ENCODE measurements around the gene RABL2B. TPM values are rescaled to one million over a fixed set of nuclear protein-coding genes. Genes with fewer than 3 reads are reported as not detected.
"Not testable (repeated sequence)": the region's sequence is repeated elsewhere in the genome, so short reads cannot be mapped to it uniquely, and the experiment has no call there.

Gene RABL2B
- polyA plus RNA-seq (2013, experiment 1 of 2): 26.7 TPM
- polyA plus RNA-seq (2013, experiment 2 of 2): 27.6 TPM

- H3K14ac ChIP-seq (ENCODE audit: low read length); H2BK120ac ChIP-seq (ENCODE audit: low read depth, low read length); H3K79me1 ChIP-seq (ENCODE audit: low read depth, low read length); H2AK5ac ChIP-seq (ENCODE audit: low read depth, low read length); H3K18ac ChIP-seq (ENCODE audit: low read length); H3K27ac ChIP-seq (replicated peaks; ENCODE audit: low read length); H3K27me3 ChIP-seq (ENCODE audit: control insufficient read depth in 3 of 3, insufficient read depth in 3 of 3, low read depth in 1 of 3, low read length in 3 of 3); H3K4me1 ChIP-seq (ENCODE audit: control insufficient read depth in 2 of 2, insufficient read depth in 1 of 2, low read depth in 1 of 2, low read length in 2 of 2); H2BK5ac ChIP-seq (ENCODE audit: low read length); H3K36me3 ChIP-seq (replicated peaks in 1 of 2; ENCODE audit: control insufficient read depth in 2 of 2, insufficient read depth in 2 of 2, low read length in 2 of 2); H2BK15ac ChIP-seq (ENCODE audit: low read length); H4K8ac ChIP-seq (ENCODE audit: low read depth, low read length); H4K91ac ChIP-seq (ENCODE audit: low read depth, low read length, poor library complexity); H3K4ac ChIP-seq (ENCODE audit: low read length); H3K9me3 ChIP-seq (replicated peaks in 1 of 2; ENCODE audit: control insufficient read depth in 2 of 2, insufficient read depth in 1 of 2, low read depth in 1 of 2, low read length in 2 of 2); H2BK12ac ChIP-seq (ENCODE audit: low read length): not testable (repeated sequence)
- peak within 1 kb of the TSS; percentile 40 for H3K4me2 ChIP-seq (ENCODE audit: insufficient read depth, low read length, poor library complexity, severe bottlenecking)
- WGBS, 2 donors (ENCODE audit: extremely low coverage in 2 of 2, insufficient read length in 2 of 2, insufficient replicate concordance in 1 of 2): no CpG with 5 or more reads among the region's 77 CpGs
- peak within 1 kb of the TSS; percentile 73 for H3K23ac ChIP-seq (ENCODE audit: low read depth, low read length, poor library complexity)
- peak; percentile 87 for DNase-seq (ENCODE audit: low spot score)
- H2AFZ ChIP-seq (ENCODE audit: low read length): peak within 1 kb of the TSS; percentile 45
- peak within 1 kb of the TSS; percentile 60 for H3K9ac ChIP-seq (ENCODE audit: low read depth, low read length, poor library complexity)
- H3K4me3 ChIP-seq (ENCODE audit: low read length in 2 of 2): peak within 1 kb of the TSS; percentile 59 to 80
Measured at GRCh38 chr22:50783033-50783879, at the start of gene RABL2B. Gene RABL2B, minus strand, starts transcription at chr22:50783636. Its CDS starts 1,342 bp downstream, at chr22:50782294.

- H3K27me3 ChIP-seq (ENCODE audit: control insufficient read depth in 3 of 3, insufficient read depth in 3 of 3, low read depth in 1 of 3, low read length in 3 of 3); H2AK5ac ChIP-seq (ENCODE audit: low read depth, low read length); H3K4me2 ChIP-seq (ENCODE audit: insufficient read depth, low read length, poor library complexity, severe bottlenecking); H2BK15ac ChIP-seq (ENCODE audit: low read length); H3K4me3 ChIP-seq (ENCODE audit: low read length in 2 of 2); H4K8ac ChIP-seq (ENCODE audit: low read depth, low read length); H3K4ac ChIP-seq (ENCODE audit: low read length); H2AFZ ChIP-seq (ENCODE audit: low read length); H2BK5ac ChIP-seq (ENCODE audit: low read length); H3K4me1 ChIP-seq (ENCODE audit: control insufficient read depth in 2 of 2, insufficient read depth in 1 of 2, low read depth in 1 of 2, low read length in 2 of 2); H3K9ac ChIP-seq (ENCODE audit: low read depth, low read length, poor library complexity); H2BK120ac ChIP-seq (ENCODE audit: low read depth, low read length); DNase-seq (ENCODE audit: low spot score); H3K27ac ChIP-seq (replicated peaks; ENCODE audit: low read length); H3K79me1 ChIP-seq (ENCODE audit: low read depth, low read length); H3K23ac ChIP-seq (ENCODE audit: low read depth, low read length, poor library complexity); H3K18ac ChIP-seq (ENCODE audit: low read length); H3K9me3 ChIP-seq (replicated peaks in 1 of 2; ENCODE audit: control insufficient read depth in 2 of 2, insufficient read depth in 1 of 2, low read depth in 1 of 2, low read length in 2 of 2); H4K91ac ChIP-seq (ENCODE audit: low read depth, low read length, poor library complexity); H2BK12ac ChIP-seq (ENCODE audit: low read length); H3K14ac ChIP-seq (ENCODE audit: low read length); H3K36me3 ChIP-seq (replicated peaks in 1 of 2; ENCODE audit: control insufficient read depth in 2 of 2, insufficient read depth in 2 of 2, low read length in 2 of 2): not testable (repeated sequence)
- no CpG with 5 or more reads among the region's 5 CpGs for WGBS, 2 donors (ENCODE audit: extremely low coverage in 2 of 2, insufficient read length in 2 of 2, insufficient replicate concordance in 1 of 2)
Measured at GRCh38 chr22:50786936-50787335, 3.5 kb upstream of the RABL2B start.

GRCh38 chr22:50785289-50785688 is 1.9 kb upstream of the RABL2B start:
- WGBS, 2 donors (ENCODE audit: extremely low coverage in 2 of 2, insufficient read length in 2 of 2, insufficient replicate concordance in 1 of 2): no CpG with 5 or more reads among the region's 5 CpGs
- not testable (repeated sequence) for H4K8ac ChIP-seq (ENCODE audit: low read depth, low read length); H2AK5ac ChIP-seq (ENCODE audit: low read depth, low read length); DNase-seq (ENCODE audit: low spot score); H3K4me1 ChIP-seq (ENCODE audit: control insufficient read depth in 2 of 2, insufficient read depth in 1 of 2, low read depth in 1 of 2, low read length in 2 of 2); H3K18ac ChIP-seq (ENCODE audit: low read length); H3K4ac ChIP-seq (ENCODE audit: low read length); H2BK12ac ChIP-seq (ENCODE audit: low read length); H4K91ac ChIP-seq (ENCODE audit: low read depth, low read length, poor library complexity); H3K23ac ChIP-seq (ENCODE audit: low read depth, low read length, poor library complexity); H3K4me2 ChIP-seq (ENCODE audit: insufficient read depth, low read length, poor library complexity, severe bottlenecking); H3K4me3 ChIP-seq (ENCODE audit: low read length in 2 of 2); H3K9ac ChIP-seq (ENCODE audit: low read depth, low read length, poor library complexity); H2BK5ac ChIP-seq (ENCODE audit: low read length); H2BK120ac ChIP-seq (ENCODE audit: low read depth, low read length); H3K27me3 ChIP-seq (ENCODE audit: control insufficient read depth in 3 of 3, insufficient read depth in 3 of 3, low read depth in 1 of 3, low read length in 3 of 3); H3K9me3 ChIP-seq (replicated peaks in 1 of 2; ENCODE audit: control insufficient read depth in 2 of 2, insufficient read depth in 1 of 2, low read depth in 1 of 2, low read length in 2 of 2); H3K79me1 ChIP-seq (ENCODE audit: low read depth, low read length); H3K14ac ChIP-seq (ENCODE audit: low read length); H2AFZ ChIP-seq (ENCODE audit: low read length); H3K27ac ChIP-seq (replicated peaks; ENCODE audit: low read length); H2BK15ac ChIP-seq (ENCODE audit: low read length); H3K36me3 ChIP-seq (replicated peaks in 1 of 2; ENCODE audit: control insufficient read depth in 2 of 2, insufficient read depth in 2 of 2, low read length in 2 of 2)

GRCh38 chr22:50783880-50784276 is 442 bp upstream of the RABL2B start:
- not testable (repeated sequence) for H3K36me3 ChIP-seq (replicated peaks in 1 of 2; ENCODE audit: control insufficient read depth in 2 of 2, insufficient read depth in 2 of 2, low read length in 2 of 2); H3K14ac ChIP-seq (ENCODE audit: low read length); H3K23ac ChIP-seq (ENCODE audit: low read depth, low read length, poor library complexity); H3K79me1 ChIP-seq (ENCODE audit: low read depth, low read length); H4K91ac ChIP-seq (ENCODE audit: low read depth, low read length, poor library complexity); H3K9ac ChIP-seq (ENCODE audit: low read depth, low read length, poor library complexity); H4K8ac ChIP-seq (ENCODE audit: low read depth, low read length); H2AK5ac ChIP-seq (ENCODE audit: low read depth, low read length); H3K18ac ChIP-seq (ENCODE audit: low read length); DNase-seq (ENCODE audit: low spot score); H3K4ac ChIP-seq (ENCODE audit: low read length); H2BK120ac ChIP-seq (ENCODE audit: low read depth, low read length); H3K27me3 ChIP-seq (ENCODE audit: control insufficient read depth in 3 of 3, insufficient read depth in 3 of 3, low read depth in 1 of 3, low read length in 3 of 3); H3K9me3 ChIP-seq (replicated peaks in 1 of 2; ENCODE audit: control insufficient read depth in 2 of 2, insufficient read depth in 1 of 2, low read depth in 1 of 2, low read length in 2 of 2); H2BK12ac ChIP-seq (ENCODE audit: low read length); H2BK15ac ChIP-seq (ENCODE audit: low read length); H3K4me1 ChIP-seq (ENCODE audit: control insufficient read depth in 2 of 2, insufficient read depth in 1 of 2, low read depth in 1 of 2, low read length in 2 of 2); H2BK5ac ChIP-seq (ENCODE audit: low read length); H3K27ac ChIP-seq (replicated peaks; ENCODE audit: low read length)
- no CpG with 5 or more reads among the region's 16 CpGs for WGBS, 2 donors (ENCODE audit: extremely low coverage in 2 of 2, insufficient read length in 2 of 2, insufficient replicate concordance in 1 of 2)
- H3K4me3 ChIP-seq (ENCODE audit: low read length in 2 of 2): peak overlapping the region; percentile 59 to 77
- peak overlapping the region; percentile 40 for H3K4me2 ChIP-seq (ENCODE audit: insufficient read depth, low read length, poor library complexity, severe bottlenecking)
- H2AFZ ChIP-seq (ENCODE audit: low read length): peak overlapping the region; percentile 45

Measured in neuronal stem cell (in vitro differentiated cells).